H1 (cell line): ENCODE data around the gene ATP6V0A4. TPM values are rescaled to one million over a fixed set of nuclear protein-coding genes. Genes with fewer than 3 reads are reported as not detected.

ENCODE experiments used
- CTCF ChIA-PET: fragments of 300-600 bp; sonication (Branson Sonifier 250); formaldehyde crosslinking; loops from one replicate; lab custom pipeline; 2021; ENCODE audit not compliant: partially characterized antibody; lab: Charles Lee
- POLR2A ChIA-PET: fragments of 300-600 bp; sonication (Branson Sonifier 250); formaldehyde crosslinking; loops from one replicate; lab custom pipeline; 2021; ENCODE audit warnings: inconsistent platforms; ENCODE audit not compliant: partially characterized antibody; lab: Charles Lee
- DNase-seq, 2 experiments: peaks; one replicate each; pipeline versions ENCODE4 v3.0.0 to v3.0.0-alpha.2; 2010 to 2022; ENCODE audit warnings: low spot score in 2 of 2, low read depth in 1 of 2, mixed read lengths in 1 of 2
- FAIRE-seq: peaks from 2 replicates; lab custom pipeline; 2011; peaks lifted over from hg19 to GRCh38; lab: Jason Lieb, UNC
- H2AFZ ChIP-seq: 2 replicates; pipeline ENCODE4 v1.8.1; 2012; ENCODE audit warnings: low read length, inconsistent platforms
- H2AK5ac ChIP-seq: 2 replicates; pipeline ENCODE4 v1.6.1; 2013; ENCODE audit warnings: low read depth, low read length
- H2BK120ac ChIP-seq: replicated peaks from 2 replicates; pipeline ENCODE3; 2013; ENCODE audit warnings: low read depth, low read length, inconsistent platforms
- H2BK12ac ChIP-seq: 2 replicates; pipeline ENCODE4 v1.6.1; 2013; ENCODE audit warnings: low read depth, low read length
- H2BK15ac ChIP-seq: 2 replicates; pipeline ENCODE4 v1.6.1; 2013; ENCODE audit warnings: low read length
- H2BK20ac ChIP-seq: 2 replicates; pipeline ENCODE4 v1.6.1; 2013; ENCODE audit warnings: low read length
- H2BK5ac ChIP-seq: 2 replicates; pipeline ENCODE4 v1.6.1; 2013; ENCODE audit warnings: low read depth, low read length
- H3K14ac ChIP-seq: 2 replicates; pipeline ENCODE4 v1.6.1; 2013; ENCODE audit warnings: inconsistent platforms; ENCODE audit not compliant: insufficient read length
- H3K18ac ChIP-seq: 2 replicates; pipeline ENCODE4 v1.6.1; 2013; ENCODE audit warnings: low read length; ENCODE audit errors: extremely low read depth
- H3K23ac ChIP-seq: 2 replicates; pipeline ENCODE4 v1.6.1; 2013; ENCODE audit warnings: inconsistent platforms; ENCODE audit not compliant: insufficient read length
- H3K23me2 ChIP-seq: 2 replicates; pipeline ENCODE4 v1.6.1; 2013; ENCODE audit warnings: low read depth, low read length
- H3K27ac ChIP-seq: 2 replicates; pipeline ENCODE4 v1.6.1; 2011; ENCODE audit warnings: low read depth, low read length, inconsistent platforms
- H3K27me3 ChIP-seq, 4 experiments: replicated peaks in 1 of 4; 1 replicate in 1 of 4; 2 replicates in 3 of 4; pipeline versions ENCODE4 v1.6.1 to v1.8.1; 2011 to 2013; ENCODE audit warnings: low read length in 3 of 4, mild to moderate bottlenecking in 3 of 4, inconsistent platforms in 2 of 4, mixed read lengths in 2 of 4, moderate library complexity in 1 of 4; ENCODE audit not compliant: control insufficient read depth in 3 of 4, insufficient read depth in 3 of 4; ENCODE audit errors: extremely low read depth in 1 of 4
- H3K36me3 ChIP-seq, 4 experiments: 2 replicates each; pipeline versions ENCODE4 v1.6.1 to v1.8.1; 2011 to 2013; ENCODE audit warnings: mild to moderate bottlenecking in 4 of 4, low read length in 3 of 4, moderate library complexity in 2 of 4, control low read depth in 1 of 4, inconsistent platforms in 1 of 4; ENCODE audit not compliant: insufficient read depth in 4 of 4, control insufficient read depth in 2 of 4
- H3K4ac ChIP-seq: replicated peaks from 2 replicates; pipeline ENCODE3; 2013; ENCODE audit warnings: low read length, low read depth, mixed read lengths, inconsistent platforms; ENCODE audit not compliant: insufficient read length
- H3K4me1 ChIP-seq, 4 experiments: replicated peaks in 1 of 4; 1 replicate in 1 of 4; 2 replicates in 3 of 4; pipeline versions ENCODE4 v1.6.1 to v1.8.1; 2011 to 2013; ENCODE audit warnings: low read length in 3 of 4, inconsistent platforms in 2 of 4, mixed read lengths in 1 of 4; ENCODE audit not compliant: insufficient read depth in 4 of 4, control insufficient read depth in 3 of 4
- H3K4me2 ChIP-seq, 2 experiments: 2 replicates each; pipeline versions ENCODE4 v1.6.1 to v1.8.1; 2011 to 2013; ENCODE audit warnings: low read depth in 2 of 2, low read length in 2 of 2, control low read depth in 1 of 2, inconsistent platforms in 1 of 2, mild to moderate bottlenecking in 1 of 2; ENCODE audit not compliant: insufficient read depth in 1 of 2
- H3K4me3 ChIP-seq, 4 experiments: fragments of 200-600, 300-600 bp in 1 of 4; sonication (generic), shearing (Covaris generic), sonication (Bioruptor Twin) in 1 of 4; 2 replicates each; pipeline versions ENCODE4 v1.5.1 to v1.8.1; 2011 to 2016; ENCODE audit warnings: low read length in 4 of 4, low read depth in 3 of 4, control low read depth in 2 of 4, inconsistent platforms in 2 of 4, mild to moderate bottlenecking in 2 of 4, mixed read lengths in 1 of 4, moderate library complexity in 1 of 4; ENCODE audit not compliant: insufficient read depth in 2 of 4; ENCODE audit errors: extremely low read depth in 1 of 4
- H3K56ac ChIP-seq: replicated peaks from 2 replicates; pipeline ENCODE3; 2013; ENCODE audit warnings: low read depth, mild to moderate bottlenecking, mixed read lengths, low read length, inconsistent platforms; ENCODE audit not compliant: insufficient read length
- H3K79me1 ChIP-seq: 2 replicates; pipeline ENCODE4 v1.6.1; 2013; ENCODE audit warnings: low read depth, low read length, control low read depth
- H3K79me2 ChIP-seq, 2 experiments: 2 replicates each; pipeline versions ENCODE4 v1.6.1 to v1.8.1; 2012 to 2013; ENCODE audit warnings: low read length in 2 of 2, mild to moderate bottlenecking in 2 of 2, inconsistent platforms in 1 of 2; ENCODE audit not compliant: insufficient read depth in 2 of 2, control insufficient read depth in 1 of 2
- H3K9ac ChIP-seq, 4 experiments: replicated peaks in 1 of 4; 1 replicate in 1 of 4; 2 replicates in 3 of 4; pipeline versions ENCODE4 v1.6.1 to v1.8.1; 2011 to 2013; ENCODE audit warnings: low read depth in 3 of 4, low read length in 3 of 4, control low read depth in 2 of 4, mild to moderate bottlenecking in 2 of 4, moderate library complexity in 2 of 4, inconsistent platforms in 1 of 4; ENCODE audit errors: extremely low read depth in 1 of 4
- H3K9me3 ChIP-seq, 2 experiments: 2 replicates each; pipeline versions ENCODE4 v1.6.1 to v1.8.1; 2012 to 2013; ENCODE audit warnings: mild to moderate bottlenecking in 2 of 2, moderate library complexity in 2 of 2, control low read depth in 1 of 2, inconsistent platforms in 1 of 2, low read depth in 1 of 2, low read length in 1 of 2, mixed read lengths in 1 of 2; ENCODE audit not compliant: insufficient read depth in 2 of 2
- H4K20me1 ChIP-seq, 2 experiments: replicated peaks in 1 of 2; 2 replicates each; pipeline versions ENCODE3 to v1.8.1; 2011 to 2013; ENCODE audit warnings: inconsistent platforms in 2 of 2, low read length in 2 of 2, mild to moderate bottlenecking in 1 of 2; ENCODE audit not compliant: insufficient read depth in 2 of 2, control insufficient read depth in 1 of 2
- H4K5ac ChIP-seq: 2 replicates; pipeline ENCODE4 v1.6.1; 2013; ENCODE audit warnings: low read length, low read depth, mixed read lengths, inconsistent platforms; ENCODE audit not compliant: insufficient read length
- H4K8ac ChIP-seq: 2 replicates; pipeline ENCODE4 v1.8.0; 2013; ENCODE audit warnings: mild to moderate bottlenecking, moderate library complexity, low read length, inconsistent platforms; ENCODE audit not compliant: insufficient read depth; ENCODE audit errors: extremely low read depth
- H4K91ac ChIP-seq: replicated peaks from 2 replicates; pipeline ENCODE3; 2013; ENCODE audit warnings: low read length, mixed read lengths, inconsistent platforms; ENCODE audit not compliant: insufficient read length
- ASH2L ChIP-seq: fragments of 200-600, 300-600 bp; sonication (generic); IDR thresholded peaks from one replicate; pipeline ENCODE4 v1.7.1; 2017; ENCODE audit warnings: low read length
- CBX8 ChIP-seq: fragments of 300-800, 300-1000 bp; sonication (generic); IDR thresholded peaks from 2 replicates; pipeline ENCODE4 v1.7.1; 2016; ENCODE audit warnings: low read depth, low read length, borderline replicate concordance
- CEBPB ChIP-seq: IDR thresholded peaks from 2 replicates; pipeline ENCODE4 v1.6.1; 2012; ENCODE audit warnings: low read depth, low read length
- CREB1 ChIP-seq: IDR thresholded peaks from 2 replicates; pipeline ENCODE4 v1.6.1; 2012; ENCODE audit warnings: inconsistent platforms
- EGR1 ChIP-seq: IDR thresholded peaks from 2 replicates; pipeline ENCODE4 v1.6.1; 2011; ENCODE audit warnings: low read depth, low read length, borderline replicate concordance
- GABPA ChIP-seq: IDR thresholded peaks from 2 replicates; pipeline ENCODE4 v1.6.1; 2011; ENCODE audit warnings: mild to moderate bottlenecking, low read length, moderate library complexity, borderline replicate concordance; ENCODE audit not compliant: insufficient read depth
- GTF2F1 ChIP-seq: IDR thresholded peaks from 2 replicates; pipeline ENCODE4 v1.6.1; 2012; ENCODE audit warnings: low read depth, low read length, improper control_type of control experiment, borderline replicate concordance
- KDM4A ChIP-seq: IDR thresholded peaks from one replicate; pipeline ENCODE4 v1.7.1; 2012; ENCODE audit warnings: low read depth, mild to moderate bottlenecking, moderate library complexity, low read length, inconsistent platforms; ENCODE audit not compliant: severe bottlenecking
- NANOG ChIP-seq: IDR thresholded peaks from 2 replicates; pipeline ENCODE4 v1.6.1; 2011; ENCODE audit warnings: low read length, low read depth, mild to moderate bottlenecking, inconsistent platforms; ENCODE audit not compliant: insufficient read depth, poor library complexity, severe bottlenecking
- POLR2AphosphoS5 ChIP-seq: IDR thresholded peaks from 2 replicates; pipeline ENCODE4 v1.6.1; 2011; ENCODE audit warnings: low read depth, low read length
- RAD21 ChIP-seq, 2 experiments: IDR thresholded peaks in 1 of 2; conservative IDR thresholded peaks in 1 of 2; 2 replicates each; pipeline ENCODE4 v1.6.1; 2011; ENCODE audit warnings: low read depth in 2 of 2, low read length in 2 of 2, improper control_type of control experiment in 1 of 2, inconsistent platforms in 1 of 2, mild to moderate bottlenecking in 1 of 2, moderate library complexity in 1 of 2
- YY1 ChIP-seq: IDR thresholded peaks from 2 replicates; pipeline ENCODE4 v1.6.1; 2011; ENCODE audit warnings: low read depth, mild to moderate bottlenecking, low read length
- WGBS, 2 experiments: shearing (Covaris generic) in 1 of 2; methylation state at CpG; one replicate each; pipeline versions ENCODE4 v1.1.6 to v1.1.7; 2013 to 2015; ENCODE audit warnings: low lambda C conversion rate in 2 of 2, mixed read lengths in 2 of 2, inconsistent platforms in 1 of 2, low coverage in 1 of 2, missing lambda C conversion rate in 1 of 2; ENCODE audit not compliant: insufficient replicate concordance in 2 of 2, insufficient coverage in 1 of 2, insufficient read length in 1 of 2; ENCODE audit errors: extremely low coverage in 1 of 2, missing lambda C conversion rate in 1 of 2; 5-methylcytosine and 5-hydroxymethylcytosine counted together
- polyA plus RNA-seq, 7 experiments: library from polyadenylated mRNA; depleted of rRNA in 3 of 7; stranded (reverse) in 5 of 7; unstranded in 2 of 7; fragments of >200 nt in 5 of 7; fragments of 200-250 nt in 2 of 7; gene quantifications; 1 replicate in 5 of 7; 2 replicates in 1 of 7; 4 replicates in 1 of 7; pipeline versions ENCODE4 v1.2.1 to v1.2.3, GENCODE V29; 2011 to 2013; ENCODE audit warnings: missing spikeins in 2 of 7, mixed read lengths in 2 of 7
- total RNA-seq: library from RNA; stranded (reverse); fragmentation: NEBNext Ultra II Directional; extraction: Animal tissue kit (Norgen Biotek cat#: 25700); gene quantifications from 2 replicates; pipeline ENCODE4 v1.2.1, GENCODE V29; 2021
- TF ChIP-seq, protein P1 (sequence below): IDR thresholded peaks from 2 replicates; pipeline ENCODE4 v1.6.1; 2012; ENCODE audit warnings: low read length, inconsistent platforms

ATP6V0A4 gene
- total and polyA plus RNA-seq, 2 of the 8 experiments (the other 6 are each of a cell fraction or from before 2014, with no cell fraction given): 0.47 to 1.6 TPM

DNA sequence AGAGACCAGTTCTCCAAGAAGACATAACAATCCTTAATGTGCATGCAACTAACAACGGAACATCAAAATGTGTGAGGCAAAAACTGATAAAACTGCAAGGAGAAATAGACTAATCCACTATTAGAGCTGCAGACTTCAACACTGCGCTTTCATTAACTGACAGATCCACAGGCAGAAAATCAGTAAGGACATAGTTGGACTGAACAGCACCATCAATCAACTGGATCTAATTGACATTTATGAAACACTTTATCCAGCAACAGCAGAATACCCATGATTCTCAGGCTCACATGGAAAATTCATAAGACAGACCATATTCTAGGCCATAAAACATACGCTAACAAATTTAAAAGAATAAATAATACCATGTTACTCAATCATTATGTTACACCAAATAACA is 21.6 kb upstream of the ATP6V0A4 start:
- no peak overlapping the region for H3K4me3 ChIP-seq
- H3K36me3 ChIP-seq: no peaks in the 10 kb centered on the region
- no peak overlapping the region for H2BK5ac ChIP-seq
- no peak overlapping the region for H4K91ac ChIP-seq
- H2BK20ac ChIP-seq: no peak overlapping the region
- H4K8ac ChIP-seq: no peak overlapping the region
- H3K14ac ChIP-seq: no peak overlapping the region
- no peak overlapping the region for H3K4ac ChIP-seq
- no peaks in the 10 kb centered on the region; a peak in 1 of 7 replicates for H3K4me1 ChIP-seq
- H3K9ac ChIP-seq: no peak overlapping the region
- H3K23me2 ChIP-seq: no peaks in the 10 kb centered on the region; the same call in 1 of the 2 replicates
- no peaks in the 10 kb centered on the region for H3K79me2 ChIP-seq
- H3K27me3 ChIP-seq: no peaks in the 10 kb centered on the region; a peak in 1 of 7 replicates
- H2BK15ac ChIP-seq: no peak overlapping the region
- ChIA-PET CTCF (interaction anchor here (1.0 kb wide), 1 partner anchor 227 kb away, joined by 3 read pairs; no protein-coding TSS in a partner anchor), POLR2A (no interaction called here)
- no peak for DNase-seq
- H2AK5ac ChIP-seq: no peak overlapping the region
- no peaks in the 10 kb centered on the region for H4K20me1 ChIP-seq
- 82% methylated on average over 3 of the region's 3 CpGs; no CpG with 5 or more reads in 1 of the 2 experiments for WGBS, 2 experiments
- no peak overlapping the region for H3K23ac ChIP-seq
- H2AFZ ChIP-seq: no peak overlapping the region
- FAIRE-seq: no peak
- H4K5ac ChIP-seq: no peak overlapping the region
- H3K27ac ChIP-seq: no peak overlapping the region
- no peak overlapping the region for H3K56ac ChIP-seq
- no peaks in the 10 kb centered on the region for H3K79me1 ChIP-seq
- no peak overlapping the region for H2BK120ac ChIP-seq
- no peak overlapping the region for H2BK12ac ChIP-seq
- H3K18ac ChIP-seq: no peak overlapping the region
- no peak overlapping the region for H3K4me2 ChIP-seq
- H3K9me3 ChIP-seq: no peaks in the 10 kb centered on the region
- TF ChIP-seq POLR2AphosphoS5: no peak
- TF ChIP-seq ASH2L: no peak
- TF ChIP-seq GTF2F1: no peak
- TF ChIP-seq CBX8: no peak
- no peak for TF ChIP-seq GABPA
- TF ChIP-seq RAD21 (IDR thresholded peaks at IDR 0.05 in 1 of 2, conservative IDR thresholded peaks at IDR 0.05 in 1 of 2; ENCODE audit: low read depth in 2 of 2, low read length in 2 of 2): no peak
- no peak for TF ChIP-seq CREB1
- TF ChIP-seq KDM4A: no peak
- TF ChIP-seq EGR1: no peak
- no peak for TF ChIP-seq YY1
- TF ChIP-seq, protein P1, sequence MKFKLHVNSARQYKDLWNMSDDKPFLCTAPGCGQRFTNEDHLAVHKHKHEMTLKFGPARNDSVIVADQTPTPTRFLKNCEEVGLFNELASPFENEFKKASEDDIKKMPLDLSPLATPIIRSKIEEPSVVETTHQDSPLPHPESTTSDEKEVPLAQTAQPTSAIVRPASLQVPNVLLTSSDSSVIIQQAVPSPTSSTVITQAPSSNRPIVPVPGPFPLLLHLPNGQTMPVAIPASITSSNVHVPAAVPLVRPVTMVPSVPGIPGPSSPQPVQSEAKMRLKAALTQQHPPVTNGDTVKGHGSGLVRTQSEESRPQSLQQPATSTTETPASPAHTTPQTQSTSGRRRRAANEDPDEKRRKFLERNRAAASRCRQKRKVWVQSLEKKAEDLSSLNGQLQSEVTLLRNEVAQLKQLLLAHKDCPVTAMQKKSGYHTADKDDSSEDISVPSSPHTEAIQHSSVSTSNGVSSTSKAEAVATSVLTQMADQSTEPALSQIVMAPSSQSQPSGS: no peak
- TF ChIP-seq NANOG: no peak
- TF ChIP-seq CEBPB: no peak
